Vagina (tissue), 2 donors: ENCODE results near the gene PSME1.

Experiments used
- POLR2A ChIP-seq, 2 donors: fragments of 450-650 bp; IDR thresholded peaks; one replicate each; pipeline ENCODE4 v1.6.1; 2017; ENCODE audit warnings: antibody characterized with exemption in 2 of 2, mild to moderate bottlenecking in 2 of 2, moderate library complexity in 2 of 2
- POLR2AphosphoS5 ChIP-seq, 2 donors: sonication (generic); formaldehyde crosslinking; IDR thresholded peaks; one replicate each; pipeline ENCODE4 v1.9.0; 2017; ENCODE audit warnings: antibody characterized with exemption in 2 of 2, mild to moderate bottlenecking in 2 of 2, low read depth in 1 of 2; ENCODE audit not compliant: insufficient read depth in 1 of 2
- TF ChIP-seq, protein P1 (sequence below), 3 experiments: fragments of 450-650 bp in 2 of 3; fragments of 200-600 bp in 1 of 3; sonication (generic) in 1 of 3; IDR thresholded peaks; one replicate each; pipeline ENCODE4 v1.5.1; 2017 to 2019; ENCODE audit warnings: antibody characterized with exemption in 3 of 3, mild to moderate bottlenecking in 2 of 3, moderate library complexity in 2 of 3

DNA sequence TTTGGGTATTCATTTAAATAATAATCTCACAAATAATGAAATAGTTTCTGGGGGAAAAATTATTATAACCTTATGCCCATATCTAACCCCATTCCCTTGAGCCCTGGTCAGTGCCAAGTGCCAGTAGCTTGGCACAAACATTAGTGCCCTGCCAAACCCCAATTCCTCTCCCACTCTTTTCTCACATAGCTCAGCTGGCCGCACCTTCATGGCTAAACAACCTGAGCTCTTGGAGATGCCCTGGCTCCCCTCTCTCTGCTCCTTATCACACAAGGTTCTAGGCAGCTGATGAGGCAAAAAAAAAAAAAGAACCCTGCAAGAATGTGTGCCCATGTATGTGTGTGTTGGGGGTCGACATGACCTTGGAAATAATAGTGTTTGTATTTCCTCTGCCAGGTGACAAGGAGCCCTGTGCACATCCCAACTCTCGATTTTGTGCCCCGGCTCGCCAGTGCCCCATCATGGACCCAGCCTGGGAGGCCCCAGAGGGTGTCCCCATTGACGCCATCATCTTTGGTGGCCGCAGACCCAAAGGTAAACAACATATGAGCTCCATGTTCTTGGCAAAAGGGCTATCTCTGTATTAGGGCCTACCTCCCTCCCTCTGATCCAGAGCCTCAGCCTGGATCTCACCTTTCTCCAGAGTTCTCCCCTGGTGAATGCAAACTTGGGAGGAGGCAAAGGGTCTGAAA, 33.5 kb upstream of the PSME1 start:
- TF ChIP-seq, protein P1, sequence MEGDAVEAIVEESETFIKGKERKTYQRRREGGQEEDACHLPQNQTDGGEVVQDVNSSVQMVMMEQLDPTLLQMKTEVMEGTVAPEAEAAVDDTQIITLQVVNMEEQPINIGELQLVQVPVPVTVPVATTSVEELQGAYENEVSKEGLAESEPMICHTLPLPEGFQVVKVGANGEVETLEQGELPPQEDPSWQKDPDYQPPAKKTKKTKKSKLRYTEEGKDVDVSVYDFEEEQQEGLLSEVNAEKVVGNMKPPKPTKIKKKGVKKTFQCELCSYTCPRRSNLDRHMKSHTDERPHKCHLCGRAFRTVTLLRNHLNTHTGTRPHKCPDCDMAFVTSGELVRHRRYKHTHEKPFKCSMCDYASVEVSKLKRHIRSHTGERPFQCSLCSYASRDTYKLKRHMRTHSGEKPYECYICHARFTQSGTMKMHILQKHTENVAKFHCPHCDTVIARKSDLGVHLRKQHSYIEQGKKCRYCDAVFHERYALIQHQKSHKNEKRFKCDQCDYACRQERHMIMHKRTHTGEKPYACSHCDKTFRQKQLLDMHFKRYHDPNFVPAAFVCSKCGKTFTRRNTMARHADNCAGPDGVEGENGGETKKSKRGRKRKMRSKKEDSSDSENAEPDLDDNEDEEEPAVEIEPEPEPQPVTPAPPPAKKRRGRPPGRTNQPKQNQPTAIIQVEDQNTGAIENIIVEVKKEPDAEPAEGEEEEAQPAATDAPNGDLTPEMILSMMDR (IDR thresholded peaks at IDR 0.05) = no peak
- no peak for TF ChIP-seq POLR2AphosphoS5 (IDR thresholded peaks at IDR 0.05; ENCODE audit: insufficient read depth in 1 of 2, low read depth in 1 of 2)
- TF ChIP-seq POLR2A (IDR thresholded peaks at IDR 0.05) = no peak
